Hepatocyte (in vitro differentiated cells): ENCODE results near the gene BBOX1. TPM values are rescaled to one million over a fixed set of nuclear protein-coding genes. Genes with fewer than 3 reads are reported as not detected.

Experiments used
- DNase-seq: peaks from one replicate; pipeline ENCODE4 v3.0.0-alpha.2; 2016; ENCODE audit warnings: low spot score
- H2AFZ ChIP-seq: fragments of 200-600 bp; sonication (generic); 2 replicates; pipeline ENCODE4 v1.6.0; 2016; ENCODE audit warnings: antibody characterized with exemption, mild to moderate bottlenecking
- H3K27ac ChIP-seq: fragments of 200-600 bp; sonication (generic); 2 replicates; pipeline ENCODE4 v1.5.1; 2016; ENCODE audit warnings: mild to moderate bottlenecking
- H3K27me3 ChIP-seq: fragments of 200-600 bp; sonication (generic); 2 replicates; pipeline ENCODE4 v1.6.1; 2016
- H3K36me3 ChIP-seq: fragments of 200-600 bp; sonication (generic); replicated peaks from 2 replicates; pipeline ENCODE4 v1.5.1; 2016; ENCODE audit warnings: low read depth; ENCODE audit not compliant: insufficient read depth
- H3K4me1 ChIP-seq: fragments of 200-600 bp; sonication (generic); 2 replicates; pipeline ENCODE4 v1.5.1; 2016; ENCODE audit warnings: mild to moderate bottlenecking, moderate library complexity; ENCODE audit not compliant: insufficient read depth
- H3K4me2 ChIP-seq: fragments of 200-600 bp; sonication (generic); 2 replicates; pipeline ENCODE4 v1.6.0; 2016
- H3K4me3 ChIP-seq: fragments of 200-600 bp; sonication (generic); 2 replicates; pipeline ENCODE4 v1.5.1; 2016; ENCODE audit warnings: mild to moderate bottlenecking
- H3K79me2 ChIP-seq: fragments of 200-600 bp; sonication (generic); 2 replicates; pipeline ENCODE4 v1.6.0; 2017; ENCODE audit warnings: mild to moderate bottlenecking
- H3K9me2 ChIP-seq: fragments of 200-600 bp; sonication (generic); replicated peaks from 2 replicates; pipeline ENCODE4 v1.6.0; 2017; ENCODE audit warnings: mild to moderate bottlenecking; ENCODE audit not compliant: insufficient read depth
- H3K9me3 ChIP-seq: fragments of 200-600 bp; sonication (generic); 2 replicates; pipeline ENCODE4 v1.5.1; 2016; ENCODE audit warnings: low read depth, mild to moderate bottlenecking
- H4K20me1 ChIP-seq: fragments of 200-600 bp; sonication (generic); 2 replicates; pipeline ENCODE4 v1.6.0; 2016; ENCODE audit warnings: mild to moderate bottlenecking; ENCODE audit not compliant: insufficient read depth, poor library complexity, severe bottlenecking
- CTCF ChIP-seq: fragments of 200-600 bp; sonication (generic); IDR thresholded peaks from 2 replicates; pipeline ENCODE4 v1.5.1; 2016; ENCODE audit warnings: antibody characterized with exemption, mild to moderate bottlenecking; ENCODE audit not compliant: poor library complexity
- EZH2 ChIP-seq: fragments of 200-600 bp; sonication (generic); IDR thresholded peaks from 2 replicates; pipeline ENCODE4 v1.6.1; 2016; ENCODE audit warnings: antibody characterized with exemption, mild to moderate bottlenecking, borderline replicate concordance
- EZH2phosphoT487 ChIP-seq: fragments of 200-600 bp; sonication (generic); IDR thresholded peaks from one replicate; pipeline ENCODE4 v1.6.1; 2018; ENCODE audit warnings: antibody characterized with exemption, mild to moderate bottlenecking, low read depth, moderate library complexity; ENCODE audit not compliant: unreplicated experiment, severe bottlenecking
- WGBS: methylation state at CpG from one replicate; pipeline ENCODE4 v1.1.6; 2016; ENCODE audit warnings: low lambda C conversion rate; ENCODE audit errors: missing lambda C conversion rate; 5-methylcytosine and 5-hydroxymethylcytosine counted together
- polyA plus RNA-seq: library from polyadenylated mRNA; unstranded; fragments of >200 nt; fragmentation: Nextera tagmentation; extraction: Ambion mirVana; gene quantifications from 2 replicates; pipeline ENCODE4 v1.2.1, GENCODE V29; 2016
- total RNA-seq: library from RNA; depleted of rRNA; stranded (reverse); fragments of >200 nt; gene quantifications from 2 replicates; pipeline ENCODE4 v1.2.3, GENCODE V29; 2014

Gene BBOX1
- total and polyA plus RNA-seq, 2 experiments from 2014 or later = 0.56 to 1.6 TPM

- H3K27ac ChIP-seq = no peak overlapping the region
- no peaks in the 10 kb centered on the region for H3K79me2 ChIP-seq
- no peak overlapping the region for H3K4me3 ChIP-seq
- no peaks in the 10 kb centered on the region for H3K4me1 ChIP-seq
- no peak overlapping the region for H3K4me2 ChIP-seq
- no peaks in the 10 kb centered on the region for H3K9me2 ChIP-seq
- no peak overlapping the region for H2AFZ ChIP-seq
- TF ChIP-seq EZH2 (no peak), EZH2phosphoT487 (no peak), CTCF (no peak)
- H3K27me3 ChIP-seq = no peaks in the 10 kb centered on the region
- H4K20me1 ChIP-seq = no peaks in the 10 kb centered on the region
- no peak for DNase-seq
- no peaks in the 10 kb centered on the region for H3K36me3 ChIP-seq
- H3K9me3 ChIP-seq = no peaks in the 10 kb centered on the region
These were observed 78.8 kb downstream of the BBOX1 start for GRCh38 chr11:27119396-27119795.

- TF ChIP-seq CTCF (no peak), EZH2phosphoT487 (no peak), EZH2 (no peak)
- WGBS = 80% methylated on average over 1 of the region's 1 CpG
- H3K36me3 ChIP-seq = no peaks in the 10 kb centered on the region
- H2AFZ ChIP-seq = no peak overlapping the region
- no peak overlapping the region for H3K4me2 ChIP-seq
- no peak overlapping the region for H3K27ac ChIP-seq
- no peaks in the 10 kb centered on the region for H3K4me1 ChIP-seq
- H3K27me3 ChIP-seq = no peaks in the 10 kb centered on the region
- DNase-seq = no peak
- no peaks in the 10 kb centered on the region for H3K9me3 ChIP-seq
- no peaks in the 10 kb centered on the region for H4K20me1 ChIP-seq
- H3K79me2 ChIP-seq = no peaks in the 10 kb centered on the region
- H3K4me3 ChIP-seq = no peak overlapping the region
- no peaks in the 10 kb centered on the region for H3K9me2 ChIP-seq
These were observed 79.6 kb downstream of the BBOX1 start for GRCh38 chr11:27120211-27120610.

GRCh38 chr11:27122001-27122400 lies 81.4 kb downstream of the BBOX1 start:
- TF ChIP-seq CTCF = no peak
- no peak for TF ChIP-seq EZH2phosphoT487
- TF ChIP-seq EZH2 = no peak
- DNase-seq = no peak
- H4K20me1 ChIP-seq = no peaks in the 10 kb centered on the region
- no peak overlapping the region for H3K27ac ChIP-seq
- no peaks in the 10 kb centered on the region for H3K9me2 ChIP-seq
- H3K79me2 ChIP-seq = no peaks in the 10 kb centered on the region
- no peak overlapping the region for H3K4me2 ChIP-seq
- no peaks in the 10 kb centered on the region for H3K4me1 ChIP-seq
- H3K36me3 ChIP-seq = no peaks in the 10 kb centered on the region
- no peak overlapping the region for H2AFZ ChIP-seq
- no peaks in the 10 kb centered on the region for H3K27me3 ChIP-seq
- no peak overlapping the region for H3K4me3 ChIP-seq
- 68% methylated on average over 4 of the region's 4 CpGs for WGBS
- no peaks in the 10 kb centered on the region for H3K9me3 ChIP-seq

GRCh38 chr11:27124514-27125264 lies 84.1 kb downstream of the BBOX1 start:
- TF ChIP-seq CTCF (peak; percentile 36), EZH2 (no peak)
- no peak for DNase-seq
- Histone ChIP-seq H3K79me2 (no peaks in the 10 kb centered on the region), H3K9me2 (no peaks in the 10 kb centered on the region), H2AFZ (no peak overlapping the region), H3K4me3 (no peak overlapping the region), H3K27me3 (no peaks in the 10 kb centered on the region), H3K36me3 (no peaks in the 10 kb centered on the region), H3K4me2 (no peak overlapping the region), H3K9me3 (no peaks in the 10 kb centered on the region), H3K4me1 (no peaks in the 10 kb centered on the region), H3K27ac (no peak overlapping the region), H4K20me1 (no peaks in the 10 kb centered on the region)
- WGBS = 94% methylated on average over 7 of the region's 7 CpGs
